ENCODE measurements around the gene FAM221B.

The FAM221B gene

DNA sequence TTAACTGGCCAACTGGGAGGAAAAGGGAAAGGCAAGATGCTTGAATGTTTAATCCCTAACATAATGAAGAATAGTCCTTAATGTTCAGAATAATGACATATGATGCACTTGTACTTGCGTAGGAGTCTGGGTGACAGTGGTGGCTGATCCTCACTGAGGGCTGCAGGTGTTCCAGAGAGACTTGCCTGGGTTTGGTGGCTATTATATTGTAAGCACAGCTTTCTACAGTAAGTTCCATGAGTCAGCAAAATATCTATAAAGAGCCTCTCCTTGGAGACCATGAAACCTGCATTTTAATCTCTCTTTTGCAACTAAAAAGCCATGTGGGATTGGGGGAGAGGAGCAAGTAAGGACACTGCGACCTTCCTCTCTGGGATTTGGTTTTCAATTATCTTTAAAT lies 39.0 kb downstream of the FAM221B start:
- Histone ChIP-seq H3K9me3 (ENCODE audit: insufficient read depth, low read depth, low read length) (no peaks in the 10 kb centered on the region), H3K27me3 (ENCODE audit: insufficient read depth, low read length) (peaks cover 5% of the 10 kb centered on the region), H3K4me3 (ENCODE audit: low read length) (no peak overlapping the region), H3K4me1 (ENCODE audit: insufficient read depth, low read length) (peaks cover 6% of the 10 kb centered on the region), H3K36me3 (ENCODE audit: insufficient read depth, low read length) (peaks cover 2% of the 10 kb centered on the region; the same call in 1 of the 2 replicates), H3K9ac (ENCODE audit: low read depth, low read length) (no peak overlapping the region), H3K27ac (ENCODE audit: low read depth, low read length) (no peak overlapping the region)
- 100% methylated on average over 1 of the region's 2 CpGs for WGBS

DNA sequence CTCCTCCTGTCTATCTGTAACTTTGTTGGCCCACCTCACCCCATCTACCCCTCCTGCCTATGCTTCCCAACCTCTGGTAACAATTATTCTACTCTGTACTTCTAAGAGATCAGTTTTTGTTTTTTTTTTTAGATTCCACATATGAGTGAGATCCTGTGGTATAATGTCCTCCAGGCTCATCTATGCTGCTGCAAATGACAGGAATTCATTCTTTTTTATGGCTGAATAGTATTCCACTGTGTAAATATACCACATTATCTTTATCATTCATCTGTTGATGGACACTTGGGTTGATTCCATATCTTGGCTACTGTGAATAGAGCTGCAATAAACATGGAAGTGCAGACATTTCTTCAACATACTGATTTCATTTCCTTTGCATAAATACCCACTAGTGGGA lies 45.1 kb downstream of the FAM221B start:
- no peaks in the 10 kb centered on the region for H3K9me3 ChIP-seq (ENCODE audit: insufficient read depth, low read depth, low read length)
- no peak overlapping the region for H3K9ac ChIP-seq (ENCODE audit: low read depth, low read length)
- H3K36me3 ChIP-seq (ENCODE audit: insufficient read depth, low read length), result peaks cover 6% of the 10 kb centered on the region; the same call in 1 of the 2 replicates
- H3K27ac ChIP-seq (ENCODE audit: low read depth, low read length), result no peak overlapping the region
- H3K27me3 ChIP-seq (ENCODE audit: insufficient read depth, low read length), result no peaks in the 10 kb centered on the region
- H3K4me3 ChIP-seq (ENCODE audit: low read length), result no peak overlapping the region
- no peaks in the 10 kb centered on the region for H3K4me1 ChIP-seq (ENCODE audit: insufficient read depth, low read length)

DNA sequence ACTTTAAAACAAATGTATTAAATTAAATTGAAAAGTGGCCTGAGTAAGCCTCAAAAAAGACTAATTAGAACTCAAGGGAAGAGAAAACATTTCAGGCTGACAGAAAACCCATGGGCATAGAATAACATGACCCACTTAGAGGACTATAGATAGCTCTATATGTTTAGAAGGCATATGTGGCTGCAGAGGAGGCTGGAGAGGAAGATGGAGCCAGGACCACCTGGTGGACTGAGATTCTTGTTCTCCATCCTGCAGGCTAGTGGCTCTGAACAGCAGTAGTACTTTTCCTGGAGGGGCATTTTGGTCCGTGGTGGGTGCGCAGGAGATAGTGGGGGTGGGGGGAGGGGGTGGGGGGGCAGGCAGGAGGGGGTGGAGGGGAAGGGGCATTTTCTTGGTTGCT lies 47.5 kb downstream of the FAM221B start:
- WGBS, result no CpG with 5 or more reads among the region's 2 CpGs
- Histone ChIP-seq H3K9me3 (ENCODE audit: insufficient read depth, low read depth, low read length) (no peaks in the 10 kb centered on the region), H3K4me3 (ENCODE audit: low read length) (no peak overlapping the region), H3K27ac (ENCODE audit: low read depth, low read length) (no peak overlapping the region), H3K4me1 (ENCODE audit: insufficient read depth, low read length) (0 out of 2 replicates have a peak, but pooled peaks cover 2% of the 10 kb centered on the region), H3K9ac (ENCODE audit: low read depth, low read length) (no peak overlapping the region), H3K36me3 (ENCODE audit: insufficient read depth, low read length) (peaks cover 3% of the 10 kb centered on the region; the same call in 1 of the 2 replicates), H3K27me3 (ENCODE audit: insufficient read depth, low read length) (no peaks in the 10 kb centered on the region)

DNA sequence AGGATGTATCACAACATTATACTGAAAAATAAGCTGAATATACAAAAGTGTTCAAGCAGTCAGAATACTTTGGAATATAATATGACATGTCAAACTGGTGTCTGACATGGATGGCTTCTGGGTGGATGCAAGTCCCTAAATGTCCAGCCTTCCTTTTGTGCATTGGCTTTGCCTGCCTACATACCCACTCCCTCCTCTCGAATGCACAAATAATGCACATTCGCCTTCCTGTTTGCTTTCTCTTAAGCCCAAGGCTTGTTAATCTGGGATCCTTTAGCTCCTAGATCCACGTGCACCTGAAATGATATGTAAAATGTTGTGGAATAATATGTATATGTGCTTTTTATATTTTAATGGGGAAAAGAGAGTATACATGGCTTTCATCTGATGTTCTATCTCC lies 50.0 kb downstream of the FAM221B start:
- Histone ChIP-seq H3K27ac (ENCODE audit: low read depth, low read length) (no peak overlapping the region), H3K27me3 (ENCODE audit: insufficient read depth, low read length) (no peaks in the 10 kb centered on the region), H3K4me1 (ENCODE audit: insufficient read depth, low read length) (peaks cover 16% of the 10 kb centered on the region), H3K4me3 (ENCODE audit: low read length) (no peak overlapping the region), H3K36me3 (ENCODE audit: insufficient read depth, low read length) (peaks cover 2% of the 10 kb centered on the region; the same call in 1 of the 2 replicates), H3K9me3 (ENCODE audit: insufficient read depth, low read depth, low read length) (no peaks in the 10 kb centered on the region), H3K9ac (ENCODE audit: low read depth, low read length) (no peak overlapping the region)
- WGBS, result 86% methylated on average over 3 of the region's 3 CpGs

DNA sequence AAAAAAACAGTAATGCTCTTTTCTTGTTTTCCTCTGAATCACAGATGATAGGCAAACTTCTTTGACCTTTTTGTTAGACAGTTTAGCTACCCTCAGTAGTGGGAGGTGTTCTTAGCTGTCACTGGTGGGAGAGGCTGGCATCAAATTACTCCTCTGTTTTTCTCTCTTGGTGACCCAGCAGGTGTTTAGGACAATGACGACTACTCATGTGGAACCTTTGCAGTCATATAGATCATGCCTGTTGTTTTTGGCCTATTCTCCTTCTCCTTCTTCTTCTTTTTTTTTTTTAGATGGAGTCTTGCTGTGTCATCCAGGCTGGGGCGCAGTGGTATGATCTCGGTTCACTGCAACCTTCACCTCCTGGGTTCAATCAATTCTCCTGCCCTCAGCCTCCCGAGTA lies 52.5 kb downstream of the FAM221B start:
- Histone ChIP-seq H3K9ac (ENCODE audit: low read depth, low read length) (no peak overlapping the region), H3K4me3 (ENCODE audit: low read length) (no peak overlapping the region), H3K36me3 (ENCODE audit: insufficient read depth, low read length) (no peaks in the 10 kb centered on the region), H3K9me3 (ENCODE audit: insufficient read depth, low read depth, low read length) (no peaks in the 10 kb centered on the region), H3K4me1 (ENCODE audit: insufficient read depth, low read length) (peaks cover 16% of the 10 kb centered on the region), H3K27ac (ENCODE audit: low read depth, low read length) (no peak overlapping the region), H3K27me3 (ENCODE audit: insufficient read depth, low read length) (no peaks in the 10 kb centered on the region)
- 82% methylated on average over 4 of the region's 4 CpGs for WGBS

DNA sequence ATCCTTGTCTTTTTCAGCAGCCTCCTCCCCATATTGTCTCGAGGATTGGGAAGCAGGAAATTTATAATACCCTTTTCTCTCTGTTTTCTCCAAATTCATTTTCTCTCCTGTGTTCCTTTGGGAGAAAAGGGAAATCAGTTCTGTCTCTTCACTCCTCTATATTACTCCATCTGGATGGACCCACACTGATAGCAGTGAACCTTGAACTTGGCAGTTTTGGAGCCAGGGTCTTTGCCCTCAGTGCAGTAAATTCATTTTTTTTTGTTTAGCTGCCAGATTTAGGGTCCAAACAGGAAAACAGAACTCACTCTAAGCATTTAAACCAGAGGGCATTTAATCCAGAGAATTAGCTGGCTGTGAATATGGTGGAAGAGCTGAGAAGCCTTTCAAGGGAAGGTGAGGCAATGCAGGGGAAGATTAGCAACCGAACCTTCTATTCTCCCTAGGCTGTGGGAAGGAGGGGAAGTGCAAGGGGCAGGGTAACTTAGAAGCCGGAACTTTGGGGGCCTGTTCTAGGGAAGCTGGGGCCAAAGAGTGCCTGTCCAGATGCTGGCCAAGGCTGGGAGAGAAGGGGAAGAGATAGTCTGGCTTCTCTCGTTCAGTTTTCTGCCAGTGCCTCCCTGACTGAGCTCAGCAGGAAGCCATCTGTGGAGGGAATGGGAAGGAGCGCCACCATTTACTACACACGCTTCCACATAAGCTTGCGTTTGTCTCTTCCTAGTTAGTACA lies 53.5 kb downstream of the FAM221B start:
- peak overlapping the region; percentile 55; the same call in 1 of the 2 replicates for H3K27ac ChIP-seq (ENCODE audit: low read depth, low read length)
- H3K9me3 ChIP-seq (ENCODE audit: insufficient read depth, low read depth, low read length), result no peaks in the 10 kb centered on the region
- no peak overlapping the region for H3K4me3 ChIP-seq (ENCODE audit: low read length)
- H3K36me3 ChIP-seq (ENCODE audit: insufficient read depth, low read length), result no peaks in the 10 kb centered on the region
- 50% methylated on average over 5 of the region's 7 CpGs for WGBS
- no peak overlapping the region for H3K9ac ChIP-seq (ENCODE audit: low read depth, low read length)
- H3K4me1 ChIP-seq (ENCODE audit: insufficient read depth, low read length), result peaks cover 16% of the 10 kb centered on the region
- H3K27me3 ChIP-seq (ENCODE audit: insufficient read depth, low read length), result no peaks in the 10 kb centered on the region

DNA sequence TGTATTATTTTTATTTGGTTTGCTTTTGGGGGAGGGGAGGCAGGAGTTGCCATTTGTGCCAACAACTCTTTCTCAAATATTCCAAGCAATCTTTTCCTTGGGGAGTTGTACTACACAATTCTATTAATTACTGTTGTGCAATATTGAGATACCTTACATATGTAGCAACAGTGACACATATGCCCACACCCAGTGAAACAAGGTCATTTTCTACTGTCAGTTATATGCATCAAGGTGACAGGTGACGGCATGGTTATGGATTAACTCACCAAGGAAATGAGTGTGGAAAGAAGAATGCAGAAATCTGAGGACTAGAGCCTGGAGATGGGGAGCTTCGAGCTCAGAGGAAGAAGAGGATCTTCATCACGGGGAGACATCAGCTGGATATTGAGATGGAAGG lies 56.6 kb downstream of the FAM221B start:
- Histone ChIP-seq H3K4me1 (ENCODE audit: insufficient read depth, low read length) (peaks cover 16% of the 10 kb centered on the region), H3K4me3 (ENCODE audit: low read length) (no peak overlapping the region), H3K36me3 (ENCODE audit: insufficient read depth, low read length) (no peaks in the 10 kb centered on the region), H3K27ac (ENCODE audit: low read depth, low read length) (no peak overlapping the region), H3K9ac (ENCODE audit: low read depth, low read length) (no peak overlapping the region), H3K27me3 (ENCODE audit: insufficient read depth, low read length) (no peaks in the 10 kb centered on the region), H3K9me3 (ENCODE audit: insufficient read depth, low read depth, low read length) (no peaks in the 10 kb centered on the region)
- WGBS, result 92% methylated on average over 3 of the region's 3 CpGs

DNA sequence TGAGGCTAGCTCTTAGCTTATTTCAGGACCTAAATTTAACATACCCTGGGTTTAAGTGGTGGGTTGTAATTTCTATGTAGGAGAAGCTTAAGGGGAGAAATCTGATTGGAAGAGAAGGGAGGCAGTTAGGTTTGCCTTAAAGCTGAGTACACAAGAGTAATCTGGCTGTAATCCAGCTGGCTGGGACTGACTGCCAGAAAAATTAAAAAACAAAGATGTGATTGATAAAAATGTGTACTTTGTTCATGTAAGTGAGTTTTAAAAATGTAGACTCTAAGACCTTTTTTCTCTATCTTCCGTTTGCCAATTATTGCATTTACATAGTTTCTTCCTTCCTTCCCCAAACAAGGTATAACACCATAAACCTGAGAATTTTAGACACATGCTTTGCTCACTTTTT lies 57.0 kb downstream of the FAM221B start:
- peaks cover 16% of the 10 kb centered on the region for H3K4me1 ChIP-seq (ENCODE audit: insufficient read depth, low read length)
- H3K9ac ChIP-seq (ENCODE audit: low read depth, low read length), result no peak overlapping the region
- no peak overlapping the region for H3K4me3 ChIP-seq (ENCODE audit: low read length)
- H3K27ac ChIP-seq (ENCODE audit: low read depth, low read length), result no peak overlapping the region
- no peaks in the 10 kb centered on the region for H3K9me3 ChIP-seq (ENCODE audit: insufficient read depth, low read depth, low read length)
- H3K36me3 ChIP-seq (ENCODE audit: insufficient read depth, low read length), result no peaks in the 10 kb centered on the region
- 90% methylated on average over 1 of the region's 1 CpG for WGBS
- no peaks in the 10 kb centered on the region for H3K27me3 ChIP-seq (ENCODE audit: insufficient read depth, low read length)

DNA sequence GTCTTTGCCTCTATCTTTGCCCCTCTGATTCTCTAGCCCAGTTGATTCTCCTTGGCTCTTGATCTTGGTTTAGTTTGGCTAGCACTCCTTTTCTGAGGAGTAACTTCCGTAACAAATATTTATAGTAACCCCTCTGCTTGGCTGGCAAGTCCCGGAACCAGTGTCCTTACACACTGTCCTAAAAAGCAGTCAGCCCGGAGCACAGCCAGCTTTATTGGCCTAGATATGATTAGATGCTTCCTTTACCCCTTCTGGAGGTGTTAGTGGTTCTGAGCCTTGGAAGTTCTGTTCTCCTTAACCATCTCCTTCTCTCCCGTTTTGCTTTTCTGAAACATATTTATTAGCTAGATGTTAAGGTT lies 57.5 kb downstream of the FAM221B start:
- peaks cover 14% of the 10 kb centered on the region for H3K4me1 ChIP-seq (ENCODE audit: insufficient read depth, low read length)
- H3K4me3 ChIP-seq (ENCODE audit: low read length), result no peak overlapping the region
- H3K36me3 ChIP-seq (ENCODE audit: insufficient read depth, low read length), result no peaks in the 10 kb centered on the region
- H3K9me3 ChIP-seq (ENCODE audit: insufficient read depth, low read depth, low read length), result no peaks in the 10 kb centered on the region
- no peaks in the 10 kb centered on the region for H3K27me3 ChIP-seq (ENCODE audit: insufficient read depth, low read length)
- H3K27ac ChIP-seq (ENCODE audit: low read depth, low read length), result no peak overlapping the region
- WGBS, result 98% methylated on average over 3 of the region's 4 CpGs
- H3K9ac ChIP-seq (ENCODE audit: low read depth, low read length), result no peak overlapping the region

DNA sequence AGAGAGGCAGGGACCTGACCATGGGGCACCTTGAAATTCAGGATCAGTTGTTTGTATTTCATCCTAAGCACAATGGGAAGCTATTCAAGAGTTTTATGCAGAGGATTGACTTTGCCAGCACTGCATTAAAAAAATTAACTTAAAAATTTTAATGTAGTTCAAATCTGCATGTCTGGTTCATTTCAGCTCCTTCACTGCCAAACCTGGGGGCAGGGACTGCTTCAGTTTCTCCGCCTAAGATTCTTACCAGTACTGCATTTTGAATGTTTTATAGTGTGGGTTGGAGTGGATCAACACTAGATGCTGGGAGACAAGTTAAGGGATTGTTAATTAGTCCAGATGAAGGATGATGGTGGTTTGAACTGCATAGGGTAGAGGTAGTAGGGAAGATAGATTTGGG lies 58.8 kb downstream of the FAM221B start:
- H3K36me3 ChIP-seq (ENCODE audit: insufficient read depth, low read length), result no peaks in the 10 kb centered on the region
- peaks cover under 1% of the 10 kb centered on the region for H3K4me1 ChIP-seq (ENCODE audit: insufficient read depth, low read length)
- no peak overlapping the region for H3K27ac ChIP-seq (ENCODE audit: low read depth, low read length)
- H3K27me3 ChIP-seq (ENCODE audit: insufficient read depth, low read length), result no peaks in the 10 kb centered on the region
- WGBS, result 89% methylated on average over 1 of the region's 1 CpG
- no peaks in the 10 kb centered on the region for H3K9me3 ChIP-seq (ENCODE audit: insufficient read depth, low read depth, low read length)
- H3K4me3 ChIP-seq (ENCODE audit: low read length), result no peak overlapping the region
- H3K9ac ChIP-seq (ENCODE audit: low read depth, low read length), result no peak overlapping the region

DNA sequence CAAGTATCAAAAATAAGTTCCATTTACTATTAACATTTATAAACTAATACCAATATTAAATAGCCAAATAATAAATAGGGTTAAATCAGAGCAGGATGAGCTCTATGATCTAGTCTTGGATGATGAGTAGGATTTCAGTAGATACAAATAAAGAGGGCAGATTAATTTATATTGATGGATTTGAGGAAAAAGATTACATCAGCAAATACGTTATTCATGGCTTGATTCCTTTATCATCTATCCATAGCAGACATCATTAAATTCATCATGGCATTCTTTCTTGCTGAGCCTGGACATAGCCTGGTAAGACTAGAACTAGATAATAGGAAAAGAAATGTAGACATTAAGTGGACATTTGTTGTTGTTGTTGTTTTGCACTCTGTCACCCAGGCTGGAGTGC lies 61.1 kb downstream of the FAM221B start:
- H3K4me3 ChIP-seq (ENCODE audit: low read length), result no peak overlapping the region
- no CpG with 5 or more reads among the region's 1 CpG for WGBS

DNA sequence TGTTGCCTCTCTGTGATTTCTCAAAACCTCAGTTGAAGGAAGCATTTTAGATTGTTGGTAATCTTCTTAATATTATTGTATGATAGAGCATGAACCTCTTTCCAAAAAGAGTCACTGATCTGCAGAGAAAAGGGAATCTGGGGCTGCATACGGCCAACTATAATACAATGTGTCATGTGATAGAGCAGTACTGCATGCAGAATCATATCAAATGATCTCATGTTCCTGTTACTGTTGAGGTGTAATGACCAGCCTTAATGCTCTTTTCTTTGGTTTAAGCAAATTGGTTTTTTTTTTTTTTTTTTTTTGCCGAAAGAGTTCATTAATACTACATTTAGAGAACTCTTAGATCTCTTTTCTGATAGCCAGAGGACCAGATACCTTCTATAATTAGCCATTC lies 61.5 kb downstream of the FAM221B start:
- H3K4me1 ChIP-seq (ENCODE audit: insufficient read depth, low read length), result peaks cover 5% of the 10 kb centered on the region; the same call in 1 of the 2 replicates
- no peaks in the 10 kb centered on the region for H3K27me3 ChIP-seq (ENCODE audit: insufficient read depth, low read length)
- H3K9me3 ChIP-seq (ENCODE audit: insufficient read depth, low read depth, low read length), result no peaks in the 10 kb centered on the region
- H3K4me3 ChIP-seq (ENCODE audit: low read length), result no peak overlapping the region
- 92% methylated on average over 1 of the region's 2 CpGs for WGBS
- H3K27ac ChIP-seq (ENCODE audit: low read depth, low read length), result no peak overlapping the region
- no peaks in the 10 kb centered on the region for H3K36me3 ChIP-seq (ENCODE audit: insufficient read depth, low read length)
- H3K9ac ChIP-seq (ENCODE audit: low read depth, low read length), result no peak overlapping the region

More for the DNA sequence above, 61.1 kb downstream of the FAM221B start:
- no peak overlapping the region for H3K27ac ChIP-seq (ENCODE audit: low read depth, low read length)
- H3K9me3 ChIP-seq (ENCODE audit: insufficient read depth, low read depth, low read length), result no peaks in the 10 kb centered on the region
- H3K4me1 ChIP-seq (ENCODE audit: insufficient read depth, low read length), result peaks cover 3% of the 10 kb centered on the region; the same call in 1 of the 2 replicates
- H3K27me3 ChIP-seq (ENCODE audit: insufficient read depth, low read length), result no peaks in the 10 kb centered on the region
- no peak overlapping the region for H3K9ac ChIP-seq (ENCODE audit: low read depth, low read length)
- H3K36me3 ChIP-seq (ENCODE audit: insufficient read depth, low read length), result no peaks in the 10 kb centered on the region

Measured in HUES64 (cell line).